HG03280 (cell line): Measurements from ENCODE around the gene PKD1.

ENCODE experiments used
- ATAC-seq: cut with Tn5 transposase; IDR thresholded peaks from one replicate; pipeline ENCODE4 v1.9.1; 2021; ENCODE audit warnings: mild to moderate bottlenecking, moderate library complexity; ENCODE audit not compliant: unreplicated experiment

The PKD1 gene

DNA sequence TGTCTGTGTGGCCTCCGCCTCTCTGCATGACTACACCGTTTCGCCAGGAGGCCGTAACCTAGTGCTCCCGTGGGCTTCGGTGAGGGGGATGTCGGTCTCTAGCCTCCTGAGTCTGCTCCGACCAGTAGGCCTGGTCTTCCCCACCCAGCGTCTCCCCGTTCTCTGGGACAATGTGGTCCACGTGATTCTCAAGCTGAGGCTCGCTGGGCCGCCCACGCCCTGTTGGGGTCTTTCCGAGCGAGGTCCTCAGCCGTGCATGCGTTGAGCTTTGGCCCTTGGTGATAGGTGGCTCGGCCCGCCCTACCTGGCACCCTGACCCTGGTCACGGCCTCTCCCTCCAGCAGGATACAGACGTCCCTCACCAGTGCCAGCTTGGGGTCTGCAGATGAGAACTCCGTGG is 57.0 kb downstream of the PKD1 start:
- ATAC-seq: no peak

DNA sequence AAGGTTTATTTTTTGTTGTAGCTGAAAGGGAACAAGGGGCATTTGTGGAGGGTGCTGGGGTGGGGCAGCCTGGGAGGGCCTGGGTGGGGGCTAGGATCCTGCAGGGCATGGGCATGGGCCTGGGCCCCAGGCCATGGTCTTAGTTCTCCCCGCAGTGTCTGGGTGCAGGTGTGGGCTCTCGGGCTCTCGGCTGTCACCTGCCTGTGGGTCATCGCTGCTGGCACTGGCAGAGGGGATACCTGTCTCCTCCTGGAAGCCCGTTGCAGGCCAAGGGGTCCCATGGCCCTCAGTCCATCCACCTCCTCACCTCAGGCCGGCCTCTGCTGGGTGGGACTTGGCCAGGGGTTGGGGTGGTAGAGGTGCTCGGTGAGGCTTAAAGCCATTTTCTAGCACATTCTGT is 57.6 kb downstream of the PKD1 start:
- no peak for ATAC-seq

DNA sequence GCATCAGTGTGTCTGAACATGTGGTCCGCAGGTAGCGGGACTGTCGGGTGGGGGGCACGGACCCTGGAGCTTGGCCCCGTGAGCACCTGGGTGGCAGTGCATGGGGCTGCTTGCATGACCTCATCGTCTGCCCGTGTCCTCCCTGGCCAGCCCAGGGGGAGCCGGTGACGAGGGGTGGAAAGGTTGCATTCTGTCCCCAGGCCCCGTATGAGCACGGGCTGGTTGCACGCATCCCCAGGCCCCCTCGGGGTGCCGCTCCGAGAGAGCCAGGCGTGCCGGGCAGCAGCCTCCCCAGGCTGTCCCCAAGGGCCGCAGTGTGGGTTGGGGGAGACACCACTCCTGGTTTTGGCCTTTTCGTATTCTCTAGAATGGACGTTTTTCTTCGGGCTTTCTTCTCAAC is 58.0 kb downstream of the PKD1 start:
- ATAC-seq: no peak

DNA sequence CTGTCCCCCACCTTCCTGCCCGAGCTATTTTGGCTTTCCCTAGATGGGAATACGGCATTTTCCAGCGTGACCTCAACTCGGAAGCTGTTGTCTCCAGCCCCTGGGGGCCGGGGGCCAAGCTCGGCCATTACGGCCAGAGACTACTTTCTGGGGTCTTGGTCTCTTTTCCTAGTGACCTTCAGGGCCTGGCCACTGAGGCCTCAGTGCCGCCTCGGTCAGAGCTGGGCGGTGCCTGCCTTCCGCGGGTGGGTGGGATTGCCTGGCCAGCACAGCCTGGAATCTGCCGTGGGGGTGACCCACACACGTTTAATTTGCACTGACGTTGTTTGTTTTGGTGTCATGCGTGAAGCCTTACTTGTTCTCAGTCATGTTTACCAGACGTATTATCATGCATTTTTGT is 58.7 kb downstream of the PKD1 start:
- ATAC-seq: no peak

DNA sequence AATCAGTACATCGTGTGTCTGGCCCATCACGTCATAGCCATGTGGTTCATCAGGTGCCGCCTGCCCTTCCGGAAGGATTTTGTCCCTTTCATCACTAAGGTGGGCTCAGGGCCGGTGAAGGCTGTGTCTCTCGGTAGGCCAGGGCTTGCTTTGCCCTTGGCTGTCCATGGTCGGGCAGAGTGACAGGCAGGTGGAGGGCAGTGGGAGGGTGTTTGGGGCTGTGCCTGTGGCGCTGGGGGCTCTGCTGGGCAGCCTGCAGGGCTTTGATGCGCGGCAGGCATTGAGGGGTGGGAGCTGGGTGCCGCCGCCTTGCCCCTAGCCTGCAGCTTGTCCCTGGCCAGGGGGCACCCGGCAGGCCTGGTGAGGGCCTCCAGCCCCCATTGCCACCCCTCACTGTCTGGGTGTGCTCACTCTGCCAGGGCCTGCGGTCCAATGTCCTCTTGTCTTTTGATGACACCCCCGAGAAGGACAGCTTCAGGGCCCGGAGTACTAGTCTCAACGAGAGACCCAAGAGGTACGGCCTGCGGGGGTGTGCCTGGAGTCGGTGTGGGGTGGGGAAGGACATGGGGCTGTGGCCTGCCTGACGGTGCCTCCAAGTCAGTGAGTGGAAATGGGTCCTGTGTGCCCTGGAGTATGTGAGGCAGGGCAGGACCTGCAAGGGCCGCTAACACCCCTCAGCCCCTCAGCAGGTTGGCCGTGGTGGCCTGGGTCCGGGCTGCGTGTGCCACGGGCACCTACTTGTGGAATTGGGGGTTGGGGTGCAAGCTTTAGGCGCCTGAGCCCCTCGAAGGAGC is 59.4 kb downstream of the PKD1 start:
- no peak for ATAC-seq

DNA sequence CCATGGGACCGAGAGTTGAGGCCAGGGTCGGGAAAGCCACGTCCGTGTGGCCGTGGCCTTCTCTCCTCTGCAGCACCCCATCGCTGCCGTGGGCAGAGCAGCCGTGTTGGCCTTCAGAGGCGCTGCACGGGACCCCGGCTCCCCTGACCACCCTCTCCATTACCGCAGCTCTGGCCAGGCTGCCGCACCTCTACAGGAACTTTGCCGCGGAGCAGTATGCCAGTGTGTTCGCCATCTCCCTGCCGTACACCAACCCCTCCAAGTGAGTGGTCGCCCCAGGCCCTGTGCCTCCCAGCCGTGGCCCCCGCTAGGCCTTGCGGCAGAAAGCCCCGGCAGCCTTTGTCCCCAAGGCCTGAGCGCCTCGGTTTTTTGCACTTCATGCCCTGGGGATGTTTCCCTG is 60.1 kb downstream of the PKD1 start:
- no peak for ATAC-seq

DNA sequence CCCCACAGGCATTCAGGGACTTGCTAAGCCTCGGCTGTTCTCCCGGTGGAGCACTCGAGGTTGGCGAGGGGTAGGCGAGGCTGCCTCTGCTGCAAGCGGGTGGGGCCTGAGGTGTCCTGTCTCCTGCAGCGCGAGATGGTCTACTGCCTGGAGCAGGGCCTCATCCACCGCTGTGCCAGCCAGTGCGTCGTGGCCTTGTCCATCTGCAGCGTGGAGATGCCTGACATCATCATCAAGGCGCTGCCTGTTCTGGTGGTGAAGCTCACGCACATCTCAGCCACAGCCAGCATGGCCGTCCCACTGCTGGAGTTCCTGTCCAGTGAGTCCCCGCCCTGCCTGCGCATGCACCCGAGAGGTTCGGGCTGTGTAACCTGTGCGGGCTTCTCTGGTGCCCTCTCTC is 61.6 kb downstream of the PKD1 start:
- ATAC-seq: no peak

DNA sequence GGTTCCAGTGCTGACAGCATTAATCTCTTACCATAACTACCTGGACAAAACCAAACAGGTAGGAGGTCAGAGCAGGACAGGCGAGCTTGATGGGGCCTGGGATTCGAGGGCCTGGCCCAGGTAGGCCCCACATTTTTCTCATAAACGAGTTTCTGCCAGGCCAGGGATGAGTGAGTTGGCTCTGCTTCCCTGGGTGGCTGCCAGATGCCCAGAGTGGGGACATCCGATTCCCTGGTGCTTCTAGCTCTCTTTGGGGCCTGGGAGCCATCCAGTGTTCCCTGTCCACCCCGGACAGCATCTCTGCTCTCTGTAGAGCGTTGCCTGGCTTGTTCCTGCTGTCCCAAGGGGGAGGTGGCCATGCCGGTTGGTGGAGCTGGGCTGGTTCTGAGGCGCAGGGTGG is 62.8 kb downstream of the PKD1 start:
- no peak for ATAC-seq

DNA sequence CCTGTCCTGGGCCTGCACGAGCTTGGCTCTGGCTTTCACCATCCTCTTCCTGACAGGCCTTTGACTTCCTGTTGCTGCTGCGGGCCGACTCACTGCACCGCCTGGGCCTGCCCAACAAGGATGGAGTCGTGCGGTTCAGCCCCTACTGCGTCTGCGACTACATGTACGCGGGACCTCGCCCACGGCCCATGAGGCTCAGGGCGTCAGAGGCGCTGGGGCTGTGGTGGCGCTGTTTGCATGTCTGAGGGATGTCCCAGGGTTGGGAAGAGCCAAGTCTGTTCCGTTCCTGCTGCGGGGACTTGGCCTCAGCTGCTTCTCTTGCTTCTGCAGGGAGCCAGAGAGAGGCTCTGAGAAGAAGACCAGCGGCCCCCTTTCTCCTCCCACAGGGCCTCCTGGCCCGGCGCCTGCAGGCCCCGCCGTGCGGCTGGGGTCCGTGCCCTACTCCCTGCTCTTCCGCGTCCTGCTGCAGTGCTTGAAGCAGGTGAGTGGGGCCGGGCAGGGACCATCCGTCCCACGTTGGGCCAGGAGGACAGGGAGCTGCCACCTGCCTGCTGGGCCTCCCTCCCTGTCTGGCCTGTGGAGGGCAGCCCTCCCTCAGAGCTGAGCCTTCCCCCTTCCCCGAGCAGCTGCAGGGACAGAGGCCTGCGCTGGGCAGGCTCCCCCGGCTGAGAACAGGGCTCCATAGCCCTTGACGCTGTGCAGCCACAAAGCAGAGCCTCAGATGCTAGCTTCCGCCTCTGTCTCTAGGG is 64.1 kb downstream of the PKD1 start:
- no peak for ATAC-seq

DNA sequence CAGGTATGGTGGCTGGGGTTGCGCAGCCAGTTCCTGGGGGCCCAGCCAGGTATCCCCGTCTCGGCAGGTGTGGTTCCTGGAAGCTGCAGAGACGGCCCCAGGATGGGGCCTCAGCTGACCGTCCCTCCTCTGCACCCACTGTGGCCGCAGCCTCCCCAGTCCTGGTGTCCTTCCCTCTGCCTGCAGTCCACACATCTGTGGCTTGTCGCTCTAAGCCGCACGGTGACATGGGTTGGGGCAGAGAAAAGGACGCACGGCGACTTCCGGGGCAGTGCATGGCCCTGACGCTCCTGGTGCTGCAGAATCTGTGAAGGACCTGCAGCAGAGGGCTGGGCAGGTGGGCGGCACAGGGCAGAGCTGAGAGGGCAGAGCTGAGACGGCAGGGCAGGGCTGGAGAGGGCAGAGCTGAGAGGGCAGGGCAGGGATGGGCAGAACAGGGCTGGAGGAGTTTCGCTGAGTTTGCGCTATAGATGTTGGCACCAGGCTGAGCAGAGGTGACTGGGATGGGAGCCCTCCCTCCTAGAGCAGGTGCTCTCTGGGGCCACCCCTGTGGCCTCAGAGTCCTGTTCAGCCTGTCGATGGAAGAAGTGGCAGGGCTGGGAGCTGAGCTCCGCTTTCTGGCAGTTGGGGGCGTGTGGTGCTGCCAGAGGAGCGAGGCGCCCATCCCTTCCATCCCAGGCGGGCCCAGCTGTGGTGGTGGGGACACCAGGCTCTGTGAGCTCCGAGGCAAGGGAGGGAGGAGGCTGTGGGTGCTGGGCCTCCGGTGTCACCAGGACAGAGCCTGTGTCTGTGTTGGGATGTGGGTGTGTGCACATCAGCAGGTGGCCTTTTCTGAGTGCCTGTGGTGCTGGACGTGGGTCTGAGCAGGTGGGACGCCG is 64.9 kb downstream of the PKD1 start:
- ATAC-seq: no peak

DNA sequence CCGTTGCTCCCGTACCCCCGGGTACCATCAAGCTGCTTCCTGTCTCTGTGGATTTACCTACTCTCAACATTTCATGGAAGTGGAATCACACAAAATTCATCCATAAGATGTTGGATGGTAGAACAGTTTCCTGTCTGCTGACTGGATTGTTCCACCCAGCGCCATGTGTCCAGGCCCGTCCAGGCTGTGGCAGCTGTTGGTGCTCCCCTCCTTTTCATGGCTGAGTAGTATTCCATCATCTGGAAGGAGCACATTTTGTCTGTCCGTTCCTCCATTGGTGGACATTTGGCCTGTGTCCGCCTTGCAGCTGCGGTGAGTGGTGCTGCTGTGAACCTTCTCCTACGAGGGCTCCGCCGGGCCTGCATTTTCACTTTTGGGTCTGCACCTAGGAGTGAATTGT is 69.6 kb downstream of the PKD1 start:
- ATAC-seq: no peak

DNA sequence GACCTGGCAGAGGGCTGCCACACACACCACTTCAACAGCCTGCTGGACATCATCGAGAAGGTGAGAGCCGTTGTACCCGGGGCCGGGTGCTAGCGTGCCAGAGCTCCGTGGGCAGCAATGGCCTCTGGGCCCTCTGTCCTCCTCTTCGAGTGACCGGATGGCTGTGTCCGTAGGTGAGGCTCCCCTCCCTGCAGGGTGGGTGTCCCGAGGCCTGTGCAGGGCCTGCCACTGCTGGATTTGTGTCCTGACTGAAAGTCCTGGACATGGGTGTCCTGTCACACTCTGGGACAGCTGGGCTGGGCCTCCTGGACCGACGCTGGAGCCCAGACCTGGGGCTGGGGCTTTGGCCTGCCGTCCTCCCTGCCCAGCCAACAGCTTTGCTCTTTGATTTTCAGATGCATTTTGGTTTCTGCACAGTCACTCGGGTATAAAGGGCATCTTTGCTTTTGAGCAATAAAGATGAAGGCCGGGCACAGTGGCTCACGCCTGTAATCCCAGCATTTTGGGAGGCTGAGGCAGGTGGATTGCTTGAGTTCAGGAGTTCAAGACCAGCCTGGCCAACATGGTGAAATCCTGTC is 71.2 kb downstream of the PKD1 start:
- no peak for ATAC-seq

DNA sequence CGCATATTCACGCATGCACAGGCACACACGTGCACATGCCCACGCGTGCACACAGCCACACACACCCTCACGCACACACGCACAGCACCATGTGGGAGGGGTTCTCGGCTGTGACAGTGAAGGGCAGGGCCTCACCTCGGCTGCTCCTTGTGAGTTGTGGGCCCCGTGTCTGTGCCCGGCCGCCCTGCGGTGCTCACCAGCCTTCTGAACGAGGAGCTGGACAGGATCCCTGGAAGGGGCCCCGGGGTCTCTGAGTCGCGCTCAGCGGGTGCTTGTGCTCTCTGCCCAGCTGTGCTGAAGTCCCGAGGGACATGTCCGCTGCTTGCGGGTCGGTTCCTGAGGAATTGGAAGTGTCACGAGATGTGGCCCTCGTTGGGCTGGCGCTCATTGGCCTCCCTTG is 71.8 kb downstream of the PKD1 start:
- no peak for ATAC-seq

DNA sequence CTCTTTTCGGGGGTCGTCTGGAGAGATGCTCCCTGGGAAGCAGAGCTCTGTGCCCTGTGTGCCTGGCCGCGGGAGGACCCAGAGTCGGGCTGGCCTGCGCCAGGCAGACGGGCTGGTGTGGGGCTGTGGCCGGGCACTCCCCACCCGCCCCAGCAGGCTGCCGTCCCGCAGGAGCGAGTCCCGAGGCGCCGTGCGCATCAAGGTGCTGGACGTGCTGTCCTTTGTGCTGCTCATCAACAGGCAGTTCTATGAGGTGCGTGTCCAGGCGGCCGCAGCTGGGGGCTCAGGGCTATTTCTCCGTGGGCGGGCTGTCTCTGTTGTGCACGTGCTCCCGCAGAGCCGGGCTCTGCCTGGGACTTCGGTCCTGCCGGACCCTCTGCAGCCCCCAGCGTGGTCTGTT is 72.9 kb downstream of the PKD1 start:
- no peak for ATAC-seq

DNA sequence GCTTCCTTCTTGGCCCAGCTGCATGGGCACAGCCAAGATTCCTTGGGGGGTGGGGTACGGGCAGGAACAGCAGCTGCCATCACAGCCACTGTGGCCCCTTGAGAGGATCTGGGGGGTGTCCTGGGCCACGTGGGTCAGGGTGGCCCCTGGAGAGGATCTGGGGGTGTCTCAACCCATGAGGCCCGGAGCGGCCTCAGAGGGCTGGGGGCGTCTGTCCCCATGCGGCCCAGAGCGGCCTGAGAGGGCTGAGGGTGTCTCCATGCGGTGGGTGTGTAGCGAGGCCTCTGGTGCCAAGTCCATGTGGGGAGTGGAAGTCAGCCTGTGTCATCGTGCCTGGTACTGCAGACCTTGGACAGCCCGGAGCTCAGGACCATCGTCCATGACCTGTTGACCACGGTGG is 74.2 kb downstream of the PKD1 start:
- ATAC-seq: no peak

DNA sequence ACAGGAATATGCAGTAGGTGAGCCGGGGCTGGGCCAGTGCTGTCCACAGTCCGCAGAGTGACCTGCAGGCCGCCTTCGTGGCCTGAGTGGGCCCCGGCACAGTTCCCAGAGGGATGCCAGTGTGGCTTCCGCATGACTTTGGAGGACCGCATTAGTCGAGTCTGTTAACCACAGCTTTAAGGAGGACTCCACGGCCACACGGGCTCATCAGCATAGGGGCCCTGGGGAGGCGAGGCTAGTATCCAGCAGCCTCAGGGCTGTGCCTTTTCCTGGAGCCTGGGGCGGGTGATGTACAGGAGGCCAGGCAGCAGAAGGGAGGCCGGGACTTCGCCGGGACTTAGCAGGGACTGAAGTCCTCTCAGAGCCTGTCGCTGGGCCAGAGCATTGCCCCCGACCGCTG is 74.7 kb downstream of the PKD1 start:
- no peak for ATAC-seq

DNA sequence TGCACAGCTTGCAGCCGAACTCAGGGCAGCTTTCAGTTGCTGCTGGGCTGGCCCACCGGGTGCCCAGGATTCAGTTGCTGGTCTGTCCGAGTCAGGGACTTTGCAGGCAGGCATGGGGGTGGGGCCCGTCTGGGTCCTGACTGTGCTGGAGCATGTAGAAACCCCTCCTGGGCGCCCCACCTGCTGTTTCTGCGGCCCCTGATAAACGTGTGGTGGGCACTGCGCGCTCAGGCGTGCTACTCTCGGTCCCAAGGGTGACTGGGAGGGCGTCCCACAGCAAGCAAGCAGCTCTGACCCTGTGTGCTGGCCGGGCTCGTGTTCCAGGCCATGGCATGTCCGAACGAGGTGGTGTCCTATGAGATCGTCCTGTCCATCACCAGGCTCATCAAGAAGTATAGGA is 75.4 kb downstream of the PKD1 start:
- no peak for ATAC-seq

DNA sequence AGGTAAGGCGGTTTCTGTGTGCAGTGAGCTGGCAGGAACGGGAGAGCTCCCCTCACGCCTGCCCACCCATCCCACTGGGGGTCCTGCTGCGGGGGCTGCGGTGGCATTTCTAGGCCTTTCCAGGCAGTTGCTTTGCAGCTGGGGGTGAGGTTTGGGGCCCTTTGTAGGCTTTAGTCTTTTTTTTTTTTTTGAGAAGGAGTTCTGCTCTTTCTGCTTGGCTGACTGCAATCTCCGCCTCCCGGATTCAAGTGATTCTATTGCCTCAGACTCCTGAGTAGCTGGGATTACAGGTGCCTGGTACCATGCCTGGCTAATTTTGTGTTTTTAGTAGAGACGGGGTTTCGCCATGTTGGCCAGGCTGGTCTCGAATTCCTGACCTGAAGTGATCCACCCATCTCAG is 76.8 kb downstream of the PKD1 start:
- no peak for ATAC-seq

DNA sequence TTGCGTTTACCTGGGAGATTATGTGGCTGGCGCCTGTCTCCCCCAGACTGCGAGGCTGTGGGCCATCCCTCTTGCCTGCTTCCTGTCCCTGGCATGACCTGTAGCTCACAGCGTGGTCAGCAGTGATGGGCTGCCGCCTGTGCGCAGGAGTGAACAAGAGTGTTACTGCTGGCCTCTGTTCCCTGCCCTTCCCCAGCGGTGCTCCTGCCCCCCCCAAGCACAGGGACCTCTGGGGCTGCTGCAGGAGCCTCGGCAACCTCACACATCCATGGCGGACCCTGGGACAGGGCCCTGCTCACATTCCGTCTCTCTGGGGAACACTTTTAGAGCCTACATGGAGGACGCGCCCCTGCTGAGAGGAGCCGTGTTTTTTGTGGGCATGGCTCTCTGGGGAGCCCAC is 77.3 kb downstream of the PKD1 start:
- ATAC-seq: no peak

DNA sequence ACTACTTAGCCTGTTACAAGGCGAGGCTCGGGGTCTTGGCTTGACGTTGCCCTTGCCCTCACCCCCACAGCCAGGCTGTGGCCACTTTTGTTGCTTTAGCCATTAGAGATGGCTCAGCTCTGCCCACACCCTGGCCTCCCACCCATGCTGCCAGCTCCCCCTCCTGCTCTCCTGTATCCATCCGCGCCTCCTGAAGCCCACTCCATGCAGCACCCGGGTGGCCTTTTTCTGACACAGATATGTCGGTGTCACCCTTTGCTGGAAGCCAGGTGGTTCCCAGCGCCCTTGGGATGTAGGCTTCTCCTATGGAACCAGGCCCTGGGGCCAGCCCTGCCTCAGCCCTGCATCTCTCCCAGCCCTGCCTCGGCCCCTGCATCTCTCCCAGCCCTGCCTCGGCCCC is 78.3 kb downstream of the PKD1 start:
- ATAC-seq: no peak

DNA sequence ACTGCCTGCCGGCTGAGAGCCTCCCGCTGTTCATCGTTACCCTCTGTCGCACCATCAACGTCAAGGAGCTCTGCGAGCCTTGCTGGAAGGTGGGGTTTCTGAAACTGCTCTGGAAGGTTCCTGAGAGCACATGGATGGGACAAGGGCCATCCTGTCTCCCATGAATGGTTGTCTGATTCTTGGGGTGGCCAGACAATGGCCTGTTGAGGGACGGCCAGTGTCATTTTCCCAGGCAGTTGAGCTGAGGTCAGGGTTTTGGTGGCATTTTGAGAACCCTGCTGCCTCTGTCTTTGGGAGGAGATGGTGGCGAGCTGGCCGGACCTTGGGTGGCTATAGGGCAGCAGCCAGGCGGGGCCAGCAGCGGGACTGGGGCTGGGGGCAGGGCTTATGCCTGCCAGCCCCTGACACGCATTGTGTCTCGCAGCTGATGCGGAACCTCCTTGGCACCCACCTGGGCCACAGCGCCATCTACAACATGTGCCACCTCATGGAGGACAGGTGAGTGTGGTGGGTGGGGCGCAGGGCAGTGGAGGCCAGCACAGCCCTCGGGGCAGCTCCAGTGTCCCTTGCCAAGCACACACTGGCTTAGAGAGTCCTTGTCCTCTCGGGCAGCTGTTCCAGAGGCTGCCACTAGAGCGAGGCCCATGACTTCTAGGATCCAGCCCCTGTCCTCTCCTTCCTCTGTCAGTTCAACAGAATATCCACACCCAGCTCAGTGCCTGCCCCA is 78.9 kb downstream of the PKD1 start:
- ATAC-seq: no peak
